Activated CD4-positive, alpha-beta T cell treated with anti-CD3 and anti-CD28 coated beads for 36 hours (primary cell): ENCODE data around the gene BBS9. TPM values are rescaled to one million over a fixed set of nuclear protein-coding genes. Genes with fewer than 3 reads are reported as not detected.
"Not testable (repeated sequence)": the region's sequence is repeated elsewhere in the genome, so short reads cannot be mapped to it uniquely, and the experiment has no call there.

ENCODE experiments used
- ATAC-seq: fragments of 200-7000 bp; cut with Tn5 transposase; one replicate; pipeline ENCODE4 v1.10.0; 2021; ENCODE audit warnings: mild to moderate bottlenecking, moderate library complexity
- CTCF ChIA-PET: fragments of 350-600 bp; sonication (Branson Sonifier 250); formaldehyde crosslinking; loops from one replicate; lab custom pipeline; 2021; ENCODE audit warnings: antibody characterized with exemption; lab: Charles Lee
- POLR2A ChIA-PET: fragments of 350-600 bp; sonication (Branson Sonifier 250); formaldehyde crosslinking; loops from one replicate; lab custom pipeline; 2021; ENCODE audit warnings: antibody characterized with exemption, inconsistent platforms; lab: Charles Lee
- DNase-seq: peaks from one replicate; pipeline ENCODE4 v3.0.0-alpha.2; 2020
- H3K27ac Mint-ChIP-seq: one replicate; pipeline ENCODE4 v1.8.0; 2021; ENCODE audit warnings: mixed read lengths
- H3K27me3 Mint-ChIP-seq: one replicate; pipeline ENCODE4 v1.8.0; 2021; ENCODE audit warnings: mixed read lengths
- H3K36me3 Mint-ChIP-seq: one replicate; pipeline ENCODE4 v1.8.0; 2021; ENCODE audit warnings: low read depth, mixed read lengths
- H3K4me1 Mint-ChIP-seq: one replicate; pipeline ENCODE4 v1.8.0; 2021; ENCODE audit warnings: mixed read lengths
- H3K4me3 Mint-ChIP-seq: one replicate; pipeline ENCODE4 v1.8.0; 2021; ENCODE audit warnings: mild to moderate bottlenecking, moderate library complexity, mixed read lengths
- H3K9me3 Mint-ChIP-seq: one replicate; pipeline ENCODE4 v1.8.0; 2021; ENCODE audit warnings: low read depth, mixed read lengths
- intact Hi-C, 2 experiments: fragments of 100-400 bp; cut with DNase I in 1 of 2; cut with micrococcal nuclease in 1 of 2; formaldehyde crosslinking; loops; one replicate each; pipeline versions ENCODE4 v1.14.2 to v1.15.1; 2022 to 2024; cut with DNase I, micrococcal nuclease
- total RNA-seq, 2 experiments: library from RNA; stranded (reverse); gene quantifications; one replicate each; pipeline ENCODE4 v1.2.3, GENCODE V29; 2021

BBS9 gene
- total RNA-seq, 2 experiments from 2014 or later, result 4.1 to 9.9 TPM

GRCh38 chr7:33472348-33473025 is 343.1 kb downstream of the BBS9 start:
- Mint-ChIP-seq H3K27me3 (no peaks in the 10 kb centered on the region), H3K4me3 (no peak overlapping the region), H3K4me1 (no peaks in the 10 kb centered on the region), H3K27ac (no peak overlapping the region), H3K9me3 (peaks cover 2% of the 10 kb centered on the region), H3K36me3 (no peaks in the 10 kb centered on the region)
- CTCF ChIA-PET, result no interaction called here
- POLR2A ChIA-PET, result no interaction called here
- no peak for ATAC-seq
- intact Hi-C loops, result no loop called here
- no peak for DNase-seq

- Mint-ChIP-seq H3K4me3 (no peak overlapping the region), H3K27ac (no peak overlapping the region), H3K9me3 (peaks cover 8% of the 10 kb centered on the region), H3K27me3 (no peaks in the 10 kb centered on the region), H3K36me3 (peaks cover 4% of the 10 kb centered on the region), H3K4me1 (no peaks in the 10 kb centered on the region)
- ChIA-PET CTCF (no interaction called here), POLR2A (no interaction called here)
- DNase-seq (no peak), ATAC-seq (no peak)
- intact Hi-C loops, result no loop called here
Observed at GRCh38 chr7:33477719-33478480, 348.5 kb downstream of the BBS9 start.

- H3K27me3 Mint-ChIP-seq, H3K27ac Mint-ChIP-seq, H3K4me1 Mint-ChIP-seq, CTCF ChIA-PET, DNase-seq, ATAC-seq, H3K4me3 Mint-ChIP-seq, POLR2A ChIA-PET, intact Hi-C loops, H3K36me3 Mint-ChIP-seq, H3K9me3 Mint-ChIP-seq: not testable (repeated sequence)
Observed at GRCh38 chr7:33484476-33484875, 355.1 kb downstream of the BBS9 start.

GRCh38 chr7:33485747-33486493 is 356.6 kb downstream of the BBS9 start:
- no peak for ATAC-seq
- POLR2A ChIA-PET, result no interaction called here
- intact Hi-C loops, result no loop called here

GRCh38 chr7:33486633-33487032 is 357.3 kb downstream of the BBS9 start:
- no peaks in the 10 kb centered on the region for H3K27me3 Mint-ChIP-seq
- POLR2A ChIA-PET, result no interaction called here

More at GRCh38 chr7:33485747-33486493, 356.6 kb downstream of the BBS9 start:
- H3K9me3 Mint-ChIP-seq, result no peaks in the 10 kb centered on the region
- no peaks in the 10 kb centered on the region for H3K4me1 Mint-ChIP-seq
- no peak overlapping the region for H3K4me3 Mint-ChIP-seq
- DNase-seq, result no peak
- no peak overlapping the region for H3K27ac Mint-ChIP-seq
- H3K36me3 Mint-ChIP-seq, result peaks cover 6% of the 10 kb centered on the region
- no peaks in the 10 kb centered on the region for H3K27me3 Mint-ChIP-seq
- CTCF ChIA-PET, result no interaction called here

GRCh38 chr7:33487998-33488682 is 358.8 kb downstream of the BBS9 start:
- ChIA-PET POLR2A (no interaction called here), CTCF (no interaction called here)
- intact Hi-C loops, result no loop called here
- H3K36me3 Mint-ChIP-seq, result peaks cover 6% of the 10 kb centered on the region
- H3K27ac Mint-ChIP-seq, result no peak overlapping the region
- DNase-seq, result no peak
- H3K4me1 Mint-ChIP-seq, result no peaks in the 10 kb centered on the region
- no peak overlapping the region for H3K4me3 Mint-ChIP-seq
- no peak for ATAC-seq
- no peaks in the 10 kb centered on the region for H3K9me3 Mint-ChIP-seq
- H3K27me3 Mint-ChIP-seq, result no peaks in the 10 kb centered on the region

More at GRCh38 chr7:33486633-33487032, 357.3 kb downstream of the BBS9 start:
- no peak overlapping the region for H3K27ac Mint-ChIP-seq
- intact Hi-C loops, result no loop called here
- no peak overlapping the region for H3K4me3 Mint-ChIP-seq
- H3K36me3 Mint-ChIP-seq, result peaks cover 6% of the 10 kb centered on the region
- no peaks in the 10 kb centered on the region for H3K9me3 Mint-ChIP-seq
- DNase-seq (no peak), ATAC-seq (no peak)
- CTCF ChIA-PET, result no interaction called here
- no peaks in the 10 kb centered on the region for H3K4me1 Mint-ChIP-seq

- no peaks in the 10 kb centered on the region for H3K4me1 Mint-ChIP-seq
- intact Hi-C loops, result no loop called here
- no peaks in the 10 kb centered on the region for H3K36me3 Mint-ChIP-seq
- no peak overlapping the region for H3K4me3 Mint-ChIP-seq
- ChIA-PET CTCF (interaction anchor here (0.5 kb wide), 1 partner anchor 27 kb away, joined by 4 read pairs; no protein-coding TSS in a partner anchor), POLR2A (no interaction called here)
- ATAC-seq (no peak), DNase-seq (no peak)
- no peak overlapping the region for H3K27ac Mint-ChIP-seq
- no peaks in the 10 kb centered on the region for H3K27me3 Mint-ChIP-seq
- H3K9me3 Mint-ChIP-seq, result no peaks in the 10 kb centered on the region
Observed at GRCh38 chr7:33494474-33494873, 365.1 kb downstream of the BBS9 start.

GRCh38 chr7:33495207-33495606 is 365.8 kb downstream of the BBS9 start:
- intact Hi-C loops, result no loop called here
- H3K36me3 Mint-ChIP-seq, result no peaks in the 10 kb centered on the region
- DNase-seq (no peak), ATAC-seq (no peak)
- no peak overlapping the region for H3K4me3 Mint-ChIP-seq
- no peak overlapping the region for H3K27ac Mint-ChIP-seq
- ChIA-PET CTCF (no interaction called here), POLR2A (no interaction called here)
- no peaks in the 10 kb centered on the region for H3K9me3 Mint-ChIP-seq
- no peaks in the 10 kb centered on the region for H3K4me1 Mint-ChIP-seq
- no peaks in the 10 kb centered on the region for H3K27me3 Mint-ChIP-seq

- POLR2A ChIA-PET, result interaction anchor here (0.6 kb wide), 1 partner anchor 590 kb away, joined by 3 read pairs; no protein-coding TSS in a partner anchor
- H3K9me3 Mint-ChIP-seq, result no peaks in the 10 kb centered on the region
- CTCF ChIA-PET, result no interaction called here
- H3K27ac Mint-ChIP-seq, result no peak overlapping the region
- ATAC-seq (no peak), DNase-seq (no peak)
- intact Hi-C loops, result no loop called here
- no peaks in the 10 kb centered on the region for H3K27me3 Mint-ChIP-seq
- no peaks in the 10 kb centered on the region for H3K4me1 Mint-ChIP-seq
- no peaks in the 10 kb centered on the region for H3K36me3 Mint-ChIP-seq
- no peak overlapping the region for H3K4me3 Mint-ChIP-seq
Observed at GRCh38 chr7:33497051-33497450, 367.7 kb downstream of the BBS9 start.

- ATAC-seq (no peak), DNase-seq (no peak)
- H3K9me3 Mint-ChIP-seq, result no peaks in the 10 kb centered on the region
- ChIA-PET POLR2A (no interaction called here), CTCF (interaction anchor here (0.6 kb wide), 1 partner anchor 176 kb away, joined by 3 read pairs; no protein-coding TSS in a partner anchor)
- intact Hi-C loops, result no loop called here
- no peak overlapping the region for H3K4me3 Mint-ChIP-seq
- no peaks in the 10 kb centered on the region for H3K4me1 Mint-ChIP-seq
- H3K27me3 Mint-ChIP-seq, result no peaks in the 10 kb centered on the region
- no peak overlapping the region for H3K27ac Mint-ChIP-seq
- H3K36me3 Mint-ChIP-seq, result no peaks in the 10 kb centered on the region
Observed at GRCh38 chr7:33500703-33501701, 371.6 kb downstream of the BBS9 start.
